PC-9 (cell line): ENCODE results near the gene MAP10. TPM values are rescaled to one million over a fixed set of nuclear protein-coding genes. Genes with fewer than 3 reads are reported as not detected.
A peak's percentile ranks its signal among the peaks of the same experiment; 100 is the strongest.

Experiments
- BruUV-seq: library from RNA; stranded (reverse); fragments of 400-500 nt; replicated peaks from 2 replicates; lab custom pipeline; 2021; lab: Mats Ljungman, UMichigan
- CTCF ChIA-PET: fragments of 300-600 bp; sonication (Branson Sonifier 250); formaldehyde crosslinking; loops from one replicate; lab custom pipeline; 2022; ENCODE audit warnings: antibody characterized with exemption; lab: Charles Lee
- POLR2A ChIA-PET: fragments of 300-600 bp; sonication (Branson Sonifier 250); formaldehyde crosslinking; loops from one replicate; lab custom pipeline; 2022; ENCODE audit warnings: antibody characterized with exemption; ENCODE audit not compliant: unreplicated experiment; lab: Charles Lee
- DNase-seq, 2 experiments: peaks; one replicate each; pipeline versions ENCODE4 v3.0.0 to v3.0.0-alpha.2; 2015 to 2022; ENCODE audit warnings: mixed read lengths in 1 of 2
- H2AFZ ChIP-seq: fragments of 200-600 bp; sonication (generic); 2 replicates; pipeline ENCODE4 v1.8.1; 2017; ENCODE audit warnings: antibody characterized with exemption
- H3F3A ChIP-seq: fragments of 200-600 bp; sonication (generic); 2 replicates; pipeline ENCODE4 v1.8.1; 2017; ENCODE audit warnings: antibody characterized with exemption, mild to moderate bottlenecking, low read depth; ENCODE audit not compliant: insufficient read depth
- H3K27ac ChIP-seq: fragments of 200-600 bp; sonication (generic); 2 replicates; pipeline ENCODE4 v1.6.1; 2016; ENCODE audit warnings: mixed run types
- H3K27me3 ChIP-seq: fragments of 200-600 bp; sonication (generic); 2 replicates; pipeline ENCODE4 v1.6.1; 2016; ENCODE audit warnings: low read depth, mixed run types; ENCODE audit not compliant: insufficient read depth
- H3K36me3 ChIP-seq: fragments of 200-600 bp; sonication (generic); 2 replicates; pipeline ENCODE4 v1.6.1; 2016; ENCODE audit warnings: low read depth, mixed run types
- H3K4me1 ChIP-seq: fragments of 200-600 bp; sonication (generic); replicated peaks from 2 replicates; pipeline ENCODE4 v1.6.1; 2016; ENCODE audit warnings: mixed run types; ENCODE audit not compliant: insufficient read depth
- H3K4me2 ChIP-seq: fragments of 200-600 bp; sonication (generic); 2 replicates; pipeline ENCODE4 v1.6.1; 2017; ENCODE audit warnings: mixed run types
- H3K4me3 ChIP-seq: fragments of 200-600 bp; sonication (generic); 2 replicates; pipeline ENCODE4 v1.6.1; 2016; ENCODE audit warnings: mixed run types
- H3K79me2 ChIP-seq: fragments of 200-600 bp; sonication (generic); 2 replicates; pipeline ENCODE4 v1.6.1; 2017; ENCODE audit warnings: low read depth, mixed run types
- H3K9me2 ChIP-seq: fragments of 200-600 bp; sonication (generic); 2 replicates; pipeline ENCODE4 v1.8.1; 2017; ENCODE audit warnings: mild to moderate bottlenecking; ENCODE audit not compliant: insufficient read depth
- H3K9me3 ChIP-seq: fragments of 200-600 bp; sonication (generic); 2 replicates; pipeline ENCODE4 v1.8.1; 2016; ENCODE audit warnings: low read depth; ENCODE audit not compliant: insufficient read depth
- H4K20me1 ChIP-seq: fragments of 200-600 bp; sonication (generic); 2 replicates; pipeline ENCODE4 v1.8.1; 2017; ENCODE audit not compliant: insufficient read depth
- EZH2 ChIP-seq: fragments of 200-600 bp; sonication (generic); IDR thresholded peaks from 2 replicates; pipeline ENCODE4 v1.8.0; 2017; ENCODE audit warnings: antibody characterized with exemption, low read depth
- intact Hi-C: fragments of 100-400 bp; cut with micrococcal nuclease; formaldehyde crosslinking; loops from one replicate; pipeline ENCODE4 v1.10.0; 2022; ENCODE audit not compliant: unreplicated experiment
- total RNA-seq: library from RNA; stranded (reverse); gene quantifications from 2 replicates; pipeline ENCODE4 v1.2.3, GENCODE V29; 2021
- TF ChIP-seq, protein P1 (sequence below): fragments of 200-600 bp; sonication (generic); conservative IDR thresholded peaks from 2 replicates; pipeline ENCODE4 v1.6.1; 2017; ENCODE audit warnings: mixed run types, antibody characterized with exemption, mild to moderate bottlenecking, moderate library complexity

MAP10 gene
- total RNA-seq, 1 experiment from 2014 or later = 0.13 TPM

DNA sequence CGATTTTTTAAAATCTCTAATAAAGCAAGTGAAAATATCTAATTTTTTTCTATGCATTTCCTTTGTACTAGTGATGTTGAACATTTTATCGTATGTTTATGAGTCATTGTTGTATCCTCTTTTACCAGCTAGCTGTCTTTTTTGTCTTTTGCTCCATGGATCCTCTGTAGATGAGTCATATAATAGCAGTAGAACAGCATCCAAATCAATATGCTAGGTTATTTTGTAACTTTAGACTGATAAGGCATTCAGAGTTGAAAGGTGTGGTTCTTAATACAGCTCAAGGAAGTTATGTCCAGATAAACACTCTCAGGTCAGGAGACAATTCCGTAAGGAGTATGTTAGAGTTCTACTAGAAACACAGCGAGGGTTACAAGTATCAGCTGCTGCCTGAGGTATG is 31.9 kb downstream of the MAP10 start:
- H3K9me2 ChIP-seq = no peaks in the 10 kb centered on the region
- H3K36me3 ChIP-seq = no peaks in the 10 kb centered on the region
- H4K20me1 ChIP-seq = no peaks in the 10 kb centered on the region
- peaks cover 7% of the 10 kb centered on the region for H3K4me1 ChIP-seq
- POLR2A ChIA-PET = no interaction called here
- BruUV-seq = no TSS peak
- intact Hi-C loops = no loop called here
- no peaks in the 10 kb centered on the region for H3F3A ChIP-seq
- TF ChIP-seq, protein P1, sequence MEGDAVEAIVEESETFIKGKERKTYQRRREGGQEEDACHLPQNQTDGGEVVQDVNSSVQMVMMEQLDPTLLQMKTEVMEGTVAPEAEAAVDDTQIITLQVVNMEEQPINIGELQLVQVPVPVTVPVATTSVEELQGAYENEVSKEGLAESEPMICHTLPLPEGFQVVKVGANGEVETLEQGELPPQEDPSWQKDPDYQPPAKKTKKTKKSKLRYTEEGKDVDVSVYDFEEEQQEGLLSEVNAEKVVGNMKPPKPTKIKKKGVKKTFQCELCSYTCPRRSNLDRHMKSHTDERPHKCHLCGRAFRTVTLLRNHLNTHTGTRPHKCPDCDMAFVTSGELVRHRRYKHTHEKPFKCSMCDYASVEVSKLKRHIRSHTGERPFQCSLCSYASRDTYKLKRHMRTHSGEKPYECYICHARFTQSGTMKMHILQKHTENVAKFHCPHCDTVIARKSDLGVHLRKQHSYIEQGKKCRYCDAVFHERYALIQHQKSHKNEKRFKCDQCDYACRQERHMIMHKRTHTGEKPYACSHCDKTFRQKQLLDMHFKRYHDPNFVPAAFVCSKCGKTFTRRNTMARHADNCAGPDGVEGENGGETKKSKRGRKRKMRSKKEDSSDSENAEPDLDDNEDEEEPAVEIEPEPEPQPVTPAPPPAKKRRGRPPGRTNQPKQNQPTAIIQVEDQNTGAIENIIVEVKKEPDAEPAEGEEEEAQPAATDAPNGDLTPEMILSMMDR = no peak
- TF ChIP-seq EZH2 = no peak
- CTCF ChIA-PET = no interaction called here
- H3K27ac ChIP-seq = no peak overlapping the region
- H2AFZ ChIP-seq = 0 out of 2 replicates have a peak overlapping the region, but pooled peaks have one; percentile 3
- 0 out of 2 replicates have a peak overlapping the region, but pooled peaks have one; percentile 20 for H3K4me2 ChIP-seq
- no peaks in the 10 kb centered on the region for H3K79me2 ChIP-seq
- no peaks in the 10 kb centered on the region for H3K27me3 ChIP-seq
- H3K4me3 ChIP-seq = no peak overlapping the region
- peak in 1 of 2 experiments; percentile 49 for DNase-seq
- no peaks in the 10 kb centered on the region; the same call in 1 of the 2 replicates for H3K9me3 ChIP-seq

DNA sequence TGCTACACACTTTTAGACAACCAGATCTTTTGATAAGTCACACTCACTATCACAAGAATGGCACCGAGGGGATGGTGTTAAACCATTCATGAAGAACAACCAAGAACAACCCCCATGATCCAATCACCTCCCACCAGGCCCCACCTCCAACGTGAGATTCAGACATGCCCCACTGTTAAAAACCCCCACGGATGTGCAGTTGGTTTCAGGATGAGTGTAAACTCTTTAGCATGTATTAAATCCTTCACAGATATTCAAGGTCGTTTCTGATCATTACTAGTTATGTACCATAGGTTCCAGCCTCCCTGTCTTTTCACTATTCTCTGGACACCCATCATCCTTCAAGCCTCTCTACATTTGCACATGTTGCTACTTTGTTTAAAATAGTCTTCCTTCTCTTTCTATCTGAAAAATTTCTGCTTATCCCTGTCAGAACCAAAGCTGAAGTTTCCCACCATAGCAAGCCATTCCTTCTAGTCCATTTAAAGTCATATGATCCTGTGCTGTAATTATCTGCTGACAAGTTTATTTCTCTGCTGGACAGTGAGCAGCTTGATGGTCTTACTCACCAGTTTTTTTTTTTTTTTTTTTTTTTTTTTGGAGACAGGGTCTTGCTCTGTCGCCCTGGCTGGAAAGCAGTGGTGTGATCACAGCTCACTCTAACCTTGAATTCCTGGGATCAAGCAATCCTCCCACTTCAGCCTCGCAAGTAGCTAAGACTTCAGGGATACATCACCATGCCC is 36.8 kb downstream of the MAP10 start:
- no TSS peak for BruUV-seq
- Histone ChIP-seq H4K20me1 (no peaks in the 10 kb centered on the region), H3K27ac (no peak overlapping the region), H3F3A (no peaks in the 10 kb centered on the region), H3K79me2 (no peaks in the 10 kb centered on the region), H3K4me3 (no peak overlapping the region), H2AFZ (no peak overlapping the region), H3K9me2 (no peaks in the 10 kb centered on the region), H3K9me3 (no peaks in the 10 kb centered on the region; the same call in 1 of the 2 replicates), H3K4me1 (peaks cover 6% of the 10 kb centered on the region), H3K27me3 (no peaks in the 10 kb centered on the region), H3K36me3 (no peaks in the 10 kb centered on the region), H3K4me2 (no peak overlapping the region)
- intact Hi-C loops = no loop called here
- TF ChIP-seq, protein P1 = no peak
- no peak for TF ChIP-seq EZH2
- CTCF ChIA-PET = no interaction called here
- no peak for DNase-seq
- POLR2A ChIA-PET = no interaction called here

DNA sequence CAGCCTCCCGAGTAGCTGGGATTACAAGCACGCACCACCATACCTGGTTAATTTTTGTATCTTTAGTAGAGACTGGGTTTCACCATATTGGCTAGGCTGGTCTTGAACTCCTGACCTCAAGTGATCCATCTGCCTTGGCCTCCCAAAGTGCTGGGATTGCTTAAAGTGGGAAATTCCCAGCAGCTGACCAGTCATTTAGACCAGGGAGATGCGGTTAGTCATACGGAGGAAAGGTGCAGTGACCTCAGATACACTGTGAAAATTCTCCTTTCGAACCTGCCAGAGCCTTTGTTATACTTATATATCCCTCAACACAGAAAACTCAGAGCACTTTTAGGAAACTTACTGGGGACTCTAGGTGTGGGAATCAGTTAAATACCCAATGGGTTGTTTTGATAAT is 39.6 kb downstream of the MAP10 start:
- Histone ChIP-seq H3K4me1 (no peaks in the 10 kb centered on the region), H3K79me2 (no peaks in the 10 kb centered on the region), H3K4me2 (no peak overlapping the region), H3K9me3 (no peaks in the 10 kb centered on the region; the same call in 1 of the 2 replicates), H3F3A (no peaks in the 10 kb centered on the region), H3K4me3 (no peak overlapping the region), H2AFZ (no peak overlapping the region), H3K27ac (no peak overlapping the region), H3K27me3 (no peaks in the 10 kb centered on the region), H3K36me3 (no peaks in the 10 kb centered on the region), H4K20me1 (no peaks in the 10 kb centered on the region), H3K9me2 (no peaks in the 10 kb centered on the region)
- TF ChIP-seq, protein P1 = no peak
- TF ChIP-seq EZH2 = no peak
- CTCF ChIA-PET = no interaction called here
- POLR2A ChIA-PET = no interaction called here
- no TSS peak for BruUV-seq
- intact Hi-C loops = no loop called here
- DNase-seq = no peak
